ENCODE results near the gene VANGL2. TPM values are rescaled to one million over a fixed set of nuclear protein-coding genes. Genes with fewer than 3 reads are reported as not detected.

Gene VANGL2
- total RNA-seq, 1 donor from 2014 or later = 17.0 TPM

DNA sequence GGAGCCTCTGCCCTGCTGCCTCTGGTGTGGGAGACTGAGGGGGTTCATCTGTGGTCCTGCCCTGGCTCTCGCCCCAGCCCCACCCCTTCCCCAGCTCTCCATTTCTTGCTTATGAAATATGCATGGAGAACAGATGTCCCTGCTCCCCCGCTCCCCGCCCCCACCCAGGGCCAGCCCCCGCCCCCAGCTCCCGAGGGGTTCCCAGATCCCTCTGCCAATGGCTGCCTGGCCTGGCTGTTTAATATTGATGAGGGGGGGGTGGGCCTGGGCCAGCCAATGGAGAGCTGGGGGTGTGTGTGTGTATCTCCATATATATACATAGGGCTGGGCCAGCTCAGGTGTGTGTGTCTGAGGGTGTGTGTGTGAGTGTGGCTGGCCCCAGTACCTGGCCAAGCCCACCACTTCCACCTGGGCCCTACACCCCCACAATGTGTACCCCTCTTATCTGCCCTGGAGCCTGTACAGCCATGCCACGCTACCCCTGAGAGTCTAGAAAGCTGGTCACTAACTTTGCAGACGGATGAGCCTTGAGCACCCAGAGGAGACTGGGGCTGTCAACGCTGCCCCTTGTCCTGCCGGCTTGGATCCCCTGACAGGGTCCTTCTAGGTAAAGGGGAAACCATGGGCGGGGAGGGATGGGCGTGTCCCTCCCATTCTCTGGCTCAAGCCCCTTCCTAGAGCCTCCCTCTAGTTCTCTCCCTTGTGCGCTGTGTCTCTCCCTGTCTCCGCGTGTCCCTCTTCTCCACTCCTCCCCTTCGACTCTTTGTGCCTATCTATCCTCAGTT, 33.4 kb upstream of the VANGL2 start, which contains the start of gene NHLH1:
NHLH1 (plus strand) TSS at position 341 of the 785 bp plus-strand sequence. CDS start 3,661 bp downstream, outside the sequence.
- DNase-seq (ENCODE audit: low read depth) = no peak
- H3K36me3 ChIP-seq (ENCODE audit: control insufficient read depth, insufficient read depth, low read length) = no peaks in the 10 kb centered on the region
- H3K27me3 ChIP-seq (ENCODE audit: control insufficient read depth, insufficient read depth, low read length) = peaks cover 12% of the 10 kb centered on the region
- TF ChIP-seq, protein P1, sequence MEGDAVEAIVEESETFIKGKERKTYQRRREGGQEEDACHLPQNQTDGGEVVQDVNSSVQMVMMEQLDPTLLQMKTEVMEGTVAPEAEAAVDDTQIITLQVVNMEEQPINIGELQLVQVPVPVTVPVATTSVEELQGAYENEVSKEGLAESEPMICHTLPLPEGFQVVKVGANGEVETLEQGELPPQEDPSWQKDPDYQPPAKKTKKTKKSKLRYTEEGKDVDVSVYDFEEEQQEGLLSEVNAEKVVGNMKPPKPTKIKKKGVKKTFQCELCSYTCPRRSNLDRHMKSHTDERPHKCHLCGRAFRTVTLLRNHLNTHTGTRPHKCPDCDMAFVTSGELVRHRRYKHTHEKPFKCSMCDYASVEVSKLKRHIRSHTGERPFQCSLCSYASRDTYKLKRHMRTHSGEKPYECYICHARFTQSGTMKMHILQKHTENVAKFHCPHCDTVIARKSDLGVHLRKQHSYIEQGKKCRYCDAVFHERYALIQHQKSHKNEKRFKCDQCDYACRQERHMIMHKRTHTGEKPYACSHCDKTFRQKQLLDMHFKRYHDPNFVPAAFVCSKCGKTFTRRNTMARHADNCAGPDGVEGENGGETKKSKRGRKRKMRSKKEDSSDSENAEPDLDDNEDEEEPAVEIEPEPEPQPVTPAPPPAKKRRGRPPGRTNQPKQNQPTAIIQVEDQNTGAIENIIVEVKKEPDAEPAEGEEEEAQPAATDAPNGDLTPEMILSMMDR (IDR thresholded peaks at IDR 0.05; ENCODE audit: insufficient read depth, low read length, poor library complexity, severe bottlenecking) = no peak
- H3K4me3 ChIP-seq (ENCODE audit: low read depth, low read length) = no peak within 1 kb of the TSS

GRCh38 chr1:160367516-160367900, 32.9 kb upstream of the VANGL2 start:
- DNase-seq (ENCODE audit: low read depth) = no peak
- Histone ChIP-seq H3K27me3 (ENCODE audit: control insufficient read depth, insufficient read depth, low read length) (peaks cover 12% of the 10 kb centered on the region), H3K36me3 (ENCODE audit: control insufficient read depth, insufficient read depth, low read length) (no peaks in the 10 kb centered on the region), H3K4me3 (ENCODE audit: low read depth, low read length) (no peak overlapping the region)
- TF ChIP-seq, protein P1 (IDR thresholded peaks at IDR 0.05; ENCODE audit: insufficient read depth, low read length, poor library complexity, severe bottlenecking) = no peak

DNA sequence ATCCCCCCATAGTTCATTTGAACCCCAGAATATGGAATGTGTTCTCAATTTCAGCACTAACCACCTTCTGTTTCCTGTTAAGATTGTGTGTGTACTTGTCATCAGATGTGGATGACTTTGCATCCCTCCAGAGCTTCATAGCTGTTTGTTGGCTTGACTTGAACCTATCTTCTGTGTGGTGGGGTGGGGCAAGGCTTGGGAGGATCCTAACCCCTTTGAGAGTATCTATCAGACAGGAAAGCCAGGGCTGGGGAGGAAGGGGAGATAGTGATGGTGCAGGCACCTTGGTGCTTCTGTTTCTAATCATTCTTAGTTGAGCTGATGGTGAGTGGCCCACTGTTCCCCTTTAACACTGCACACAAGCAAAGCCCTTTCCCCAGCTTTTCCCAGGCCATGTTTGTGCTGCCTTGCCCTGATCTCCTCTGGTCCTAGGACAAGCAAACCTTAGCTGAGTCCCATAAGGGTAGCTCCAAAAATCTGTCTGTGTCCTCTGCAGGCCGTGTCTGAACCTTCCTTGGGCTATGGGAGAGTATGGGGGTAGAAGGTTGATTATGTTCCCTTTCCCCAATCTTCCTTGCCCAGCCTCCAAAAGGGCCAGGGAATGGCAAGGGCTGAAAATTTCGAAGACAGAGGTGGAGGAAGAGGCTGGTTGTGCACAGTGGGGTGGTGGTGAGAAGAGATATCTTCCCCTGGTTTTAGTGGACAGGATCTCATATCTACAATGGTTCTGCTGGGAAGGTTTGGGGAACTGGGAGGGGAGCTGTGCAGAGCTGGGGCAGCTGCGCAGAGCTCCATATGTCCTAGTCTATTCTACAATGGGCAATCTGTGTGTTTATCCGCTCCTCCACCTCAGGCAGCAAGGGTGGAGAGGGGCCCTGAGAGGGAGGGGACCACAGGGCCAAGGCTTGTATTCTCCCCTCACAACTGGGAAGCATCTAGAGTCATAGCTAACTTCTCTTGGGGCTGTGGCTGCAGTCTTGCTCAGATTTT, 32.1 kb upstream of the VANGL2 start:
- Histone ChIP-seq H3K36me3 (ENCODE audit: control insufficient read depth, insufficient read depth, low read length) (no peaks in the 10 kb centered on the region), H3K4me3 (ENCODE audit: low read depth, low read length) (no peak overlapping the region), H3K27me3 (ENCODE audit: control insufficient read depth, insufficient read depth, low read length) (peaks cover 12% of the 10 kb centered on the region)
- DNase-seq (ENCODE audit: low read depth) = no peak
- TF ChIP-seq, protein P1 (IDR thresholded peaks at IDR 0.05; ENCODE audit: insufficient read depth, low read length, poor library complexity, severe bottlenecking) = no peak

- no peak overlapping the region for H3K4me3 ChIP-seq (ENCODE audit: low read depth, low read length)
- TF ChIP-seq, protein P1 (IDR thresholded peaks at IDR 0.05; ENCODE audit: insufficient read depth, low read length, poor library complexity, severe bottlenecking) = no peak
- no peaks in the 10 kb centered on the region for H3K36me3 ChIP-seq (ENCODE audit: control insufficient read depth, insufficient read depth, low read length)
- DNase-seq (ENCODE audit: low read depth) = no peak
- H3K27me3 ChIP-seq (ENCODE audit: control insufficient read depth, insufficient read depth, low read length) = peaks cover 12% of the 10 kb centered on the region
These were observed 31.3 kb upstream of the VANGL2 start for GRCh38 chr1:160369087-160369486.

DNA sequence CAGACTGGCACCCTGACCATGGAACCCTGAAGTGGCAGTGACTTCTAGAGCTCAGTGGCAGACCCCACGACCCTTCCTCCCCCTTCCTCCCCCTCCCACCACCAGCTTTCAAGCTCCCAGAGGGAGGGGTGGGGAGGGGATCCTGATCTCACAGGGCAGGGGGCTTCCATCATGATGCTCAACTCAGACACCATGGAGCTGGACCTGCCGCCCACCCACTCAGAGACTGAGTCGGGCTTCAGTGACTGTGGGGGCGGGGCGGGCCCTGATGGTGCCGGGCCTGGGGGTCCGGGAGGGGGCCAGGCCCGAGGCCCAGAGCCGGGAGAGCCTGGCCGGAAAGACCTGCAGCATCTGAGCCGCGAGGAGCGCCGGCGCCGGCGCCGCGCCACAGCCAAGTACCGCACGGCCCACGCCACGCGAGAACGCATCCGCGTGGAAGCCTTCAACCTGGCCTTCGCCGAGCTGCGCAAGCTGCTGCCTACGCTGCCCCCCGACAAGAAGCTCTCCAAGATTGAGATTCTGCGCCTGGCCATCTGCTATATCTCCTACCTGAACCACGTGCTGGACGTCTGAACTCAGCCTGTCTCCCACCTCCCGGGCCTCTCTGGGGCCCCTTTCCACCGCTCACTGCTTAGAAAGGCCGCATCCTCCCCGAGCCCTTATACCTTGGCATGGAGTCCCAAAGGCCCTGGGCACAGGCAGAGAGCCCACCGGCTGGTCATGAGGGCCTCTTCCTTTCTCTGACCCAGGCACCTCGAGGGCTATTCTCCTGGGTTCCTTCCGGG, 29.6 kb upstream of the VANGL2 start:
- Histone ChIP-seq H3K27me3 (ENCODE audit: control insufficient read depth, insufficient read depth, low read length) (peaks cover 12% of the 10 kb centered on the region), H3K4me3 (ENCODE audit: low read depth, low read length) (no peak overlapping the region), H3K36me3 (ENCODE audit: control insufficient read depth, insufficient read depth, low read length) (no peaks in the 10 kb centered on the region)
- no peak for DNase-seq (ENCODE audit: low read depth)
- TF ChIP-seq, protein P1 (IDR thresholded peaks at IDR 0.05; ENCODE audit: insufficient read depth, low read length, poor library complexity, severe bottlenecking) = no peak

All from kidney epithelial cell (primary cell).